LoVo (cell line): ENCODE data around the gene PTH1R.
A peak's percentile ranks its signal among the peaks of the same experiment; 100 is the strongest.

Experiments used
- DNase-seq: peaks from one replicate; pipeline ENCODE4 v3.0.0-alpha.2; 2016; ENCODE audit warnings: low spot score

The PTH1R gene

GRCh38 chr3:46930166-46930944 is 52.8 kb downstream of the PTH1R start:
- no peak for DNase-seq

GRCh38 chr3:46930945-46931403 is 53.5 kb downstream of the PTH1R start:
- no peak for DNase-seq

- DNase-seq: peak; percentile 41
Observed at GRCh38 chr3:46931631-46932331, 54.3 kb downstream of the PTH1R start.

- no peak for DNase-seq
Observed at GRCh38 chr3:46932455-46933225, 55.1 kb downstream of the PTH1R start.

- no peak for DNase-seq
Observed at GRCh38 chr3:46933261-46933660, 55.7 kb downstream of the PTH1R start.

- no peak for DNase-seq
Observed at GRCh38 chr3:46934072-46934471, 56.6 kb downstream of the PTH1R start.

GRCh38 chr3:46934498-46935167 is 57.1 kb downstream of the PTH1R start:
- DNase-seq: no peak

GRCh38 chr3:46935168-46935858 is 57.8 kb downstream of the PTH1R start:
- DNase-seq: peak; percentile 80

GRCh38 chr3:46935989-46936558 is 58.6 kb downstream of the PTH1R start:
- no peak for DNase-seq

GRCh38 chr3:46936733-46937250 is 59.3 kb downstream of the PTH1R start:
- no peak for DNase-seq

GRCh38 chr3:46938118-46938517 is 60.6 kb downstream of the PTH1R start:
- DNase-seq: no peak

- DNase-seq: no peak
Observed at GRCh38 chr3:46939578-46940445, 62.3 kb downstream of the PTH1R start.

GRCh38 chr3:46942076-46942475 is 64.6 kb downstream of the PTH1R start:
- DNase-seq: no peak

GRCh38 chr3:46942481-46943236 is 65.1 kb downstream of the PTH1R start:
- DNase-seq: no peak

GRCh38 chr3:46943237-46944187 is 66.0 kb downstream of the PTH1R start:
- DNase-seq: peak; percentile 38

GRCh38 chr3:46944191-46944590 is 66.7 kb downstream of the PTH1R start:
- no peak for DNase-seq

GRCh38 chr3:46946416-46946815 is 68.9 kb downstream of the PTH1R start:
- DNase-seq: peak; percentile 62
